NCI-H226 (cell line): ENCODE results near the gene FBXO34.

Experiments used
- DNase-seq: peaks from one replicate; pipeline ENCODE4 v3.0.0-alpha.2; 2015

Gene FBXO34

GRCh38 chr14:55272922-55273321, 1.7 kb downstream of the FBXO34 start:
- no peak for DNase-seq

GRCh38 chr14:55274146-55274545, 2.9 kb downstream of the FBXO34 start:
- no peak for DNase-seq

GRCh38 chr14:55274751-55275150, 3.5 kb downstream of the FBXO34 start:
- peak; percentile 93 for DNase-seq

GRCh38 chr14:55276736-55277135, 5.5 kb downstream of the FBXO34 start:
- DNase-seq, result no peak

- DNase-seq, result no peak
Measured at GRCh38 chr14:55277972-55278740, 6.9 kb downstream of the FBXO34 start.

- DNase-seq, result no peak
Measured at GRCh38 chr14:55279384-55279783, 8.2 kb downstream of the FBXO34 start.

GRCh38 chr14:55281316-55281839, 10.2 kb downstream of the FBXO34 start:
- DNase-seq, result peak; percentile 51

GRCh38 chr14:55285048-55285652, 13.9 kb downstream of the FBXO34 start:
- DNase-seq, result peak; percentile 10

- no peak for DNase-seq
Measured at GRCh38 chr14:55288439-55288838, 17.2 kb downstream of the FBXO34 start.

GRCh38 chr14:55291480-55292081, 20.4 kb downstream of the FBXO34 start:
- no peak for DNase-seq

- no peak for DNase-seq
Measured at GRCh38 chr14:55294603-55295002, 23.4 kb downstream of the FBXO34 start.

- no peak for DNase-seq
Measured at GRCh38 chr14:55297611-55298499, 26.6 kb downstream of the FBXO34 start.

- DNase-seq, result no peak
Measured at GRCh38 chr14:55298500-55298822, 27.2 kb downstream of the FBXO34 start.

- peak; percentile 39 for DNase-seq
Measured at GRCh38 chr14:55301437-55302121, 30.4 kb downstream of the FBXO34 start.

- DNase-seq, result no peak
Measured at GRCh38 chr14:55302367-55303124, 31.3 kb downstream of the FBXO34 start.

- DNase-seq, result no peak
Measured at GRCh38 chr14:55303125-55303499, 31.9 kb downstream of the FBXO34 start.

- no peak for DNase-seq
Measured at GRCh38 chr14:55303691-55304145, 32.5 kb downstream of the FBXO34 start.

GRCh38 chr14:55306938-55307589, 35.8 kb downstream of the FBXO34 start:
- DNase-seq, result no peak

GRCh38 chr14:55309154-55309553, 37.9 kb downstream of the FBXO34 start:
- no peak for DNase-seq

GRCh38 chr14:55309761-55310365, 38.6 kb downstream of the FBXO34 start:
- no peak for DNase-seq
